ENCODE data around the gene RAB27A. TPM values are rescaled to one million over a fixed set of nuclear protein-coding genes. Genes with fewer than 3 reads are reported as not detected.

Gene RAB27A
- total RNA-seq, 2 donors from 2014 or later = 9.6 to 9.9 TPM

- Histone ChIP-seq H3K27ac (no peak overlapping the region), H3K4me1 (no peaks in the 10 kb centered on the region), H3K9me3 (no peaks in the 10 kb centered on the region), H3K36me3 (replicated peaks in 1 of 2; ENCODE audit: insufficient read depth in 1 of 2, low read depth in 2 of 2) (peaks cover 0 to 7% of the 10 kb centered on the region in 2 donors), H3K27me3 (no peaks in the 10 kb centered on the region), H3K4me3 (no peak overlapping the region)
- DNase-seq (no peak), ATAC-seq (no peak)
- TF ChIP-seq POLR2A (IDR thresholded peaks at IDR 0.05) (no peak), CTCF (IDR thresholded peaks at IDR 0.05) (no peak)
- intact Hi-C loops (cut with DNase I) = no loop called here
- 100% methylated on average over 1 of the region's 1 CpG for WGBS, 2 donors
Measured at GRCh38 chr15:55202206-55202605, 87.4 kb downstream of the RAB27A start.

GRCh38 chr15:55198706-55199105, 90.9 kb downstream of the RAB27A start:
- intact Hi-C loops (cut with DNase I) = no loop called here
- TF ChIP-seq CTCF (IDR thresholded peaks at IDR 0.05) (no peak), POLR2A (IDR thresholded peaks at IDR 0.05) (no peak)

GRCh38 chr15:55197719-55198118, 91.9 kb downstream of the RAB27A start:
- H3K9me3 ChIP-seq = no peaks in the 10 kb centered on the region
- DNase-seq (no peak), ATAC-seq (no peak)
- H3K27ac ChIP-seq = peak overlapping the region in 3 of 4 donors; percentile 74 to 94 (median 91)
- no peak for TF ChIP-seq CTCF (IDR thresholded peaks at IDR 0.05)
- TF ChIP-seq POLR2A (IDR thresholded peaks at IDR 0.05) = no peak
- WGBS, 2 donors = 30 to 33% methylated on average over 4 of the region's 4 CpGs
- peaks cover 21% of the 10 kb centered on the region for H3K4me1 ChIP-seq
- H3K36me3 ChIP-seq (replicated peaks in 1 of 2; ENCODE audit: insufficient read depth in 1 of 2, low read depth in 2 of 2) = no peaks in the 10 kb centered on the region
- H3K27me3 ChIP-seq = no peaks in the 10 kb centered on the region
- intact Hi-C loops (cut with DNase I) = no loop called here
- H3K4me3 ChIP-seq = peak overlapping the region in 1 of 2 donors; percentile 19

More at GRCh38 chr15:55198706-55199105, 90.9 kb downstream of the RAB27A start:
- H3K4me3 ChIP-seq = no peak overlapping the region
- no peak for ATAC-seq
- no peak overlapping the region for H3K27ac ChIP-seq
- no peaks in the 10 kb centered on the region for H3K27me3 ChIP-seq
- no peaks in the 10 kb centered on the region for H3K9me3 ChIP-seq
- DNase-seq = no peak
- no peaks in the 10 kb centered on the region for H3K36me3 ChIP-seq (replicated peaks in 1 of 2; ENCODE audit: insufficient read depth in 1 of 2, low read depth in 2 of 2)
- WGBS, 2 donors = 93 to 95% methylated on average over 3 of the region's 3 CpGs
- peaks cover 21% of the 10 kb centered on the region for H3K4me1 ChIP-seq

GRCh38 chr15:55197362-55197705, 92.3 kb downstream of the RAB27A start:
- H3K27me3 ChIP-seq = no peaks in the 10 kb centered on the region
- no peaks in the 10 kb centered on the region for H3K36me3 ChIP-seq (replicated peaks in 1 of 2; ENCODE audit: insufficient read depth in 1 of 2, low read depth in 2 of 2)
- H3K27ac ChIP-seq = peak overlapping the region; percentile 74 to 94 (median 86)
- WGBS, 2 donors = 0% methylated on average over 10 of the region's 10 CpGs
- peak overlapping the region; percentile 10 to 19 for H3K4me3 ChIP-seq
- intact Hi-C loops (cut with DNase I) = no loop called here
- no peak for TF ChIP-seq CTCF (IDR thresholded peaks at IDR 0.05)
- no peak for TF ChIP-seq POLR2A (IDR thresholded peaks at IDR 0.05)
- DNase-seq (no peak), ATAC-seq (no peak)
- peaks cover 21% of the 10 kb centered on the region for H3K4me1 ChIP-seq
- H3K9me3 ChIP-seq = no peaks in the 10 kb centered on the region

All from body of pancreas (tissue), 4 donors.